Epithelial cell of proximal tubule (primary cell): ENCODE data around the gene SHROOM3. TPM values are rescaled to one million over a fixed set of nuclear protein-coding genes. Genes with fewer than 3 reads are reported as not detected.

Experiments
- DNase-seq: peaks from one replicate; pipeline ENCODE4 v3.0.0-alpha.2; 2011; ENCODE audit warnings: low read depth
- H3K4me3 ChIP-seq: 2 replicates; pipeline ENCODE4 v1.5.1; 2011; ENCODE audit warnings: low read depth, mild to moderate bottlenecking, low read length
- total RNA-seq: library from RNA; depleted of rRNA; stranded (reverse); fragments of >200 nt; gene quantifications from 2 replicates; pipeline ENCODE4 v1.2.3, GENCODE V29; 2015
- TF ChIP-seq, protein P1 (sequence below): conservative IDR thresholded peaks from 2 replicates; pipeline ENCODE4 v1.5.1; 2012; ENCODE audit warnings: low read depth, mild to moderate bottlenecking, low read length

The SHROOM3 gene
- total RNA-seq, 1 donor from 2014 or later: 109 TPM

DNA sequence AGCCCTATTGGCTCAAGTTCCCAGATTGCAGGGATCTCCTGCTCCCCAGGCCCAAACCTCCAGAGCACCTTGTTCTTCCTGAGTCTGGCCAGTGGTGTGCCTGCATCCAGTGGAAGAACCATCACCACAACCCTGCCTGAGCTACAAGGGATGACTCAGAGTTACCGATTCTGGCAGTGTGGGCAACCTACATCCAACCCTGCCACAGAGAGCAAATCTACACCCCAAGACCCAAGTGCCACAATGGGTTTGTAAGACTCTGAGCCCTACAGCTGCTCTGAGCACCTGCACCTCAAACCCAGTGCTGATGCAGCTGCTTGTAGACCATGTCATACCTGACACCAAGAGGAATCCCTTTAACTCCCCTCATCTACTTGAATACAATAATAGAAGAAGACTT is 352.9 kb downstream of the SHROOM3 start:
- no peak overlapping the region for H3K4me3 ChIP-seq
- TF ChIP-seq, protein P1, sequence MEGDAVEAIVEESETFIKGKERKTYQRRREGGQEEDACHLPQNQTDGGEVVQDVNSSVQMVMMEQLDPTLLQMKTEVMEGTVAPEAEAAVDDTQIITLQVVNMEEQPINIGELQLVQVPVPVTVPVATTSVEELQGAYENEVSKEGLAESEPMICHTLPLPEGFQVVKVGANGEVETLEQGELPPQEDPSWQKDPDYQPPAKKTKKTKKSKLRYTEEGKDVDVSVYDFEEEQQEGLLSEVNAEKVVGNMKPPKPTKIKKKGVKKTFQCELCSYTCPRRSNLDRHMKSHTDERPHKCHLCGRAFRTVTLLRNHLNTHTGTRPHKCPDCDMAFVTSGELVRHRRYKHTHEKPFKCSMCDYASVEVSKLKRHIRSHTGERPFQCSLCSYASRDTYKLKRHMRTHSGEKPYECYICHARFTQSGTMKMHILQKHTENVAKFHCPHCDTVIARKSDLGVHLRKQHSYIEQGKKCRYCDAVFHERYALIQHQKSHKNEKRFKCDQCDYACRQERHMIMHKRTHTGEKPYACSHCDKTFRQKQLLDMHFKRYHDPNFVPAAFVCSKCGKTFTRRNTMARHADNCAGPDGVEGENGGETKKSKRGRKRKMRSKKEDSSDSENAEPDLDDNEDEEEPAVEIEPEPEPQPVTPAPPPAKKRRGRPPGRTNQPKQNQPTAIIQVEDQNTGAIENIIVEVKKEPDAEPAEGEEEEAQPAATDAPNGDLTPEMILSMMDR: no peak
- no peak for DNase-seq

- no peak for DNase-seq
- TF ChIP-seq, protein P1: no peak
- H3K4me3 ChIP-seq: no peak overlapping the region
These were observed 355.3 kb downstream of the SHROOM3 start for GRCh38 chr4:76790377-76790776.

GRCh38 chr4:76791479-76791878 is 356.4 kb downstream of the SHROOM3 start:
- DNase-seq: no peak
- H3K4me3 ChIP-seq: no peak overlapping the region
- TF ChIP-seq, protein P1: no peak

- no peak for DNase-seq
- TF ChIP-seq, protein P1: no peak
- H3K4me3 ChIP-seq: no peak overlapping the region
These were observed 357.4 kb downstream of the SHROOM3 start for GRCh38 chr4:76792418-76792817.

GRCh38 chr4:76795243-76795642 is 360.2 kb downstream of the SHROOM3 start:
- no peak overlapping the region for H3K4me3 ChIP-seq
- no peak for DNase-seq
- TF ChIP-seq, protein P1: no peak

- no peak for DNase-seq
- TF ChIP-seq, protein P1: no peak
- no peak overlapping the region for H3K4me3 ChIP-seq
These were observed 364.1 kb downstream of the SHROOM3 start for GRCh38 chr4:76799140-76799539.

DNA sequence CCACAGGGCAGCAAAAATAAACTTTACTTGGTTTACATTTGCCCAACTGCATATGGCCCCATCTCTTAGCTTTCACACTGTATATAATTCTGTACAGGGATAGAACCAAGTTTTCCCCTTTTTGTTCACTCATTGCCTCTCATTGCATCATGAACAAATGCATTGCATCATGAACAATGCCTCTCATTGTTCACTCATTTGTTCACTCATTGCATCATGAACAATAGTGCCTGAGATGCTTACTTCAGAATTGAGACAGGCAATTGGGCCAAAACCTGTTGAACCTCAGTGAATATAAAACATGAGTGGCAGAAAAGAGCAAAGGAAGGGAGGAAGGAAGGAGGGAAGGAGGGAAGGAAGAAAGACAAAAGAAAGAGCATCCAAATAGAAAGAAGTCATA is 364.7 kb downstream of the SHROOM3 start:
- TF ChIP-seq, protein P1: no peak
- DNase-seq: no peak
- no peak overlapping the region for H3K4me3 ChIP-seq
